Kidney (tissue), 14 donors: ENCODE measurements around the gene KCNAB2. TPM values are rescaled to one million over a fixed set of nuclear protein-coding genes. Genes with fewer than 3 reads are reported as not detected.

Experiments used
- DNase-seq, 5 donors: peaks; one replicate each; pipeline ENCODE4 v3.0.0-alpha.2; 2013 to 2020
- FAIRE-seq: peaks from 2 replicates; lab custom pipeline; 2012; peaks lifted over from hg19 to GRCh38; lab: Jason Lieb, UNC
- H3K27ac ChIP-seq, 2 donors: one replicate each; pipeline ENCODE4 v1.7.0; 2013; ENCODE audit warnings: low read depth in 2 of 2, low read length in 2 of 2, inconsistent platforms in 1 of 2
- H3K27me3 ChIP-seq: one replicate; pipeline ENCODE4 v1.7.1; 2013; ENCODE audit warnings: low read length, inconsistent platforms; ENCODE audit not compliant: control insufficient read depth, insufficient read depth
- H3K36me3 ChIP-seq, 3 donors: one replicate each; pipeline versions ENCODE4 v1.7.0 to v1.7.1; 2013; ENCODE audit warnings: low read length in 3 of 3, control low read depth in 1 of 3, inconsistent platforms in 1 of 3; ENCODE audit not compliant: insufficient read depth in 3 of 3, control insufficient read depth in 2 of 3
- H3K4me1 ChIP-seq, 3 donors: one replicate each; pipeline versions ENCODE4 v1.7.0 to v1.7.1; 2013; ENCODE audit warnings: low read length in 3 of 3, inconsistent platforms in 1 of 3, low read depth in 1 of 3; ENCODE audit not compliant: control insufficient read depth in 2 of 3, insufficient read depth in 2 of 3
- H3K4me3 ChIP-seq, 3 donors: one replicate each; pipeline versions ENCODE4 v1.7.0 to v1.8.1; 2013; ENCODE audit warnings: low read length in 3 of 3, control low read depth in 1 of 3, inconsistent platforms in 1 of 3
- H3K9ac ChIP-seq, 3 donors: one replicate each; pipeline versions ENCODE4 v1.7.0 to v1.7.1; 2013; ENCODE audit warnings: low read length in 3 of 3, control low read depth in 1 of 3, inconsistent platforms in 1 of 3
- H3K9me3 ChIP-seq, 3 donors: one replicate each; pipeline versions ENCODE4 v1.7.0 to v1.7.1; 2013; ENCODE audit warnings: low read length in 3 of 3, control low read depth in 1 of 3, inconsistent platforms in 1 of 3; ENCODE audit not compliant: control insufficient read depth in 2 of 3, insufficient read depth in 1 of 3
- intact Hi-C: fragments of 100-400 bp; cut with DNase I; formaldehyde crosslinking; loops from one replicate; pipeline ENCODE4 v1.11.1; 2022
- polyA plus RNA-seq: library from polyadenylated mRNA; stranded (reverse); fragments of 350-450 nt; fragmentation: Illumina TruSeq; extraction: RNeasy Lipid Tissue Mini Kit (QIAGEN cat#74804); gene quantifications from one replicate; pipeline ENCODE4 v1.2.3, GENCODE V29; 2014; ENCODE audit warnings: low read depth, low replicate concordance; ENCODE audit not compliant: insufficient read depth
- total RNA-seq: library from RNA; stranded (reverse); fragmentation: NEBNext Ultra II Directional; extraction: Animal tissue kit (Norgen Biotek cat#: 25700); gene quantifications from one replicate; pipeline ENCODE4 v1.2.1, GENCODE V29; 2021
- TF ChIP-seq, protein P1 (sequence below): IDR thresholded peaks from 3 replicates; pipeline ENCODE4 v1.5.1; 2012; ENCODE audit warnings: mild to moderate bottlenecking, moderate library complexity, borderline replicate concordance; ENCODE audit not compliant: insufficient read depth; ENCODE audit errors: extremely low read depth
- donor health status: control.
- donor health status: control.
- donor health status: control.
- donor health status: control.
- donor health status: control.
- donor health status: DM: yes; HTN: yes; CAD: no.
- donor health status: Normal renal cell carcinoma (clear cell type).

The KCNAB2 gene
- total and polyA plus RNA-seq, 2 donors from 2014 or later = 19.6 to 28.1 TPM

DNA sequence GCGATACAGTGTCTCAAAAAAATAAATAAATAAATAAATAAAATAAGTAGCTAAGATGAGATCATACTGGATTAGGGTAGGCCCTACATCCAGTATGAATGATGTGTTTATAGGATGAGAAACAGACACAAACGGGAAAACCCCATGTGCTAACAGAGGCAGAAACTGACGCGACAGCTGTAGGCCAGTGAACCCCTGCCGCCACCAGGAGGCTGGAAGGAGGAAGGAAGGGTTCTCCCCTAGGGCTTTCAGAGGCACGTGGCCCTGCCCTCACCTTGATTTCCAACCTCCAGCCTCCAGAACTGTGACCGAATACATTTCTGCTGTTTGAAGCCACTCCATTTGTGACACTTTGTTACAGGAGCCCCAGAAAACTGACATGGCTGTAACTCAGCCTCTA lies 95.9 kb downstream of the KCNAB2 start:
- Histone ChIP-seq H3K27me3 (no peaks in the 10 kb centered on the region), H3K36me3 (no peaks in the 10 kb centered on the region), H3K4me1 (no peaks in the 10 kb centered on the region), H3K9me3 (no peaks in the 10 kb centered on the region), H3K27ac (no peak overlapping the region), H3K9ac (no peak overlapping the region), H3K4me3 (no peak overlapping the region)
- TF ChIP-seq, protein P1, sequence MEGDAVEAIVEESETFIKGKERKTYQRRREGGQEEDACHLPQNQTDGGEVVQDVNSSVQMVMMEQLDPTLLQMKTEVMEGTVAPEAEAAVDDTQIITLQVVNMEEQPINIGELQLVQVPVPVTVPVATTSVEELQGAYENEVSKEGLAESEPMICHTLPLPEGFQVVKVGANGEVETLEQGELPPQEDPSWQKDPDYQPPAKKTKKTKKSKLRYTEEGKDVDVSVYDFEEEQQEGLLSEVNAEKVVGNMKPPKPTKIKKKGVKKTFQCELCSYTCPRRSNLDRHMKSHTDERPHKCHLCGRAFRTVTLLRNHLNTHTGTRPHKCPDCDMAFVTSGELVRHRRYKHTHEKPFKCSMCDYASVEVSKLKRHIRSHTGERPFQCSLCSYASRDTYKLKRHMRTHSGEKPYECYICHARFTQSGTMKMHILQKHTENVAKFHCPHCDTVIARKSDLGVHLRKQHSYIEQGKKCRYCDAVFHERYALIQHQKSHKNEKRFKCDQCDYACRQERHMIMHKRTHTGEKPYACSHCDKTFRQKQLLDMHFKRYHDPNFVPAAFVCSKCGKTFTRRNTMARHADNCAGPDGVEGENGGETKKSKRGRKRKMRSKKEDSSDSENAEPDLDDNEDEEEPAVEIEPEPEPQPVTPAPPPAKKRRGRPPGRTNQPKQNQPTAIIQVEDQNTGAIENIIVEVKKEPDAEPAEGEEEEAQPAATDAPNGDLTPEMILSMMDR = no peak
- FAIRE-seq (no peak), DNase-seq (peak in 1 of 5 donors; percentile 32)
- intact Hi-C loops = no loop called here

DNA sequence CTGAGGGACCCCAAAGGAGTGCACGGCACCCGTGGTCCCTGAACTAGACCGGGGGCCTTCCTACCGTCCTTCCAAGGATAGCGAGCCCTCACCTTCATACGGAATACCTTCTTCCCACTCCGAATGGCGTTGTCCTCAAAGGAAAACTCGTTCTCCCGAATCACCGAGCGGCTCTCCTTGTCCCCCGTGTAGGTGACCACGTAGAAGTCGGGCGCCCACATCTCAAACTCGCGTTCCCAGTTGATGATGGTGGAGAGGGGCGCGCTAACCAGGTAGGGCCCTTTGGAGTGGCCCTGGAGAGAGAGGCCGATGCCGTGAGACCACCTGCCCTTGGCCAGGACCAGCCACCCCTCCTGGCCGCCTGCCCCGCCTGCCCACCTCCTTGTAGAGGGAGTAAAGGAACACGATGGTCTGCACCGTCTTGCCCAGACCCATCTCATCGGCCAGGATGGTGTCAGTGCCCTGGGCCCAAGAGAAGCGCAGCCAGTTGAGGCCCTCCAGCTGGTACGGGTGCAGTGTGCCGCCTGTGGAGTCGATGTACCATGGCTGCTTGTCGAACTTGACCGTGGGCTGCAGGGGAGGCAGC lies 96.4 kb downstream of the KCNAB2 start:
- no peaks in the 10 kb centered on the region for H3K9me3 ChIP-seq
- H3K27ac ChIP-seq = no peak overlapping the region
- DNase-seq (no peak), FAIRE-seq (no peak)
- intact Hi-C loops = no loop called here
- H3K27me3 ChIP-seq = no peaks in the 10 kb centered on the region
- TF ChIP-seq, protein P1 = no peak
- H3K4me3 ChIP-seq = no peak overlapping the region
- no peaks in the 10 kb centered on the region for H3K4me1 ChIP-seq
- no peak overlapping the region for H3K9ac ChIP-seq
- no peaks in the 10 kb centered on the region for H3K36me3 ChIP-seq

DNA sequence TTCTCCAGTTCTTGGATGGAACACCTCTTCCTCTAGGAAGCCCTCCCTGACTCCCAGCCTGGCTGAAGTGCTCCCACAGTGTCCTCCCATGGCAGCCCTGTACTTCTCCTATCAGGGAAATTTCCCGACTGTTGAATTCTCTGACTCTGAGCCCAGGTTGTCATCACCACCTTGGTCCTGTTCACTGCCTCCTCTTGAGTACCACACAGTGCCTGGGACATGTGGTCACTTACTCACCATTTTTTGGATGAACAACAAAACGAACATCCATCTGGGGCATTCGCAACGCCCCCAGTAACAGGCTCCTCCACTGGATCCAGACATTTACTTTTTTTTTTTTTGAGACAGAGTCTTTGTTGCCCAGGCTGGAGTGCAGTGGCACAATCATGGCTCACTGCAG lies 97.0 kb downstream of the KCNAB2 start:
- H3K27ac ChIP-seq = no peak overlapping the region
- intact Hi-C loops = no loop called here
- TF ChIP-seq, protein P1 = no peak
- DNase-seq = no peak
- FAIRE-seq = no peak
- no peak overlapping the region for H3K9ac ChIP-seq
- H3K27me3 ChIP-seq = no peaks in the 10 kb centered on the region
- no peaks in the 10 kb centered on the region for H3K4me1 ChIP-seq
- H3K9me3 ChIP-seq = no peaks in the 10 kb centered on the region
- H3K4me3 ChIP-seq = no peak overlapping the region
- no peaks in the 10 kb centered on the region for H3K36me3 ChIP-seq

DNA sequence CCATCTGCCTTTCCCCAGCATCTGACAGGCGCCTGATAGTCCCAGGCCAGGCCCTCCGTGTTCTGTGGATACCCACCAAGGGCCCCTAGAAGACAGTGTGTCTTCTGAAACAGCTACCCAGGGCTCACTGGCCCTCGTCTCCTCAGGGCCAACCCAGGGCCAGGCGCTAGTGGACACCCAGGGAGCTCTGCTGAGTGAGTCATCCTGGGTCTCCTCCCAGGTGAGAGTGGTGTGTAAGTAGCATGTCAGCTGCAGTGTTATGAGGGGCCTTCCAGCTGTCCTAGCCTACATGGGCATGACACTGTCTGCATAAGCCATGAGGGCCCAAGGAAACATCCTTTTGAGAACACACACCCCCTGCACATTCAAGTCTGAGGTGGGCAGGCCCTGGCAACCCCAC lies 97.7 kb downstream of the KCNAB2 start:
- TF ChIP-seq, protein P1 = no peak
- no peaks in the 10 kb centered on the region for H3K9me3 ChIP-seq
- no peak overlapping the region for H3K27ac ChIP-seq
- no peaks in the 10 kb centered on the region for H3K27me3 ChIP-seq
- intact Hi-C loops = no loop called here
- no peak overlapping the region for H3K4me3 ChIP-seq
- FAIRE-seq (no peak), DNase-seq (no peak)
- H3K36me3 ChIP-seq = no peaks in the 10 kb centered on the region
- H3K4me1 ChIP-seq = no peaks in the 10 kb centered on the region
- H3K9ac ChIP-seq = no peak overlapping the region
